Stomach (tissue), 9 donors: Measurements from ENCODE around the gene CRTC3. TPM values are rescaled to one million over a fixed set of nuclear protein-coding genes. Genes with fewer than 3 reads are reported as not detected.
"Not testable (repeated sequence)": the region's sequence is repeated elsewhere in the genome, so short reads cannot be mapped to it uniquely, and the experiment has no call there.

Experiments
- DNase-seq, 2 donors: peaks; one replicate each; pipeline versions ENCODE4 v3.0.0 to v3.0.0-alpha.2; 2013 to 2019
- H3K27ac ChIP-seq, 5 donors: fragments of 200-600 bp in 4 of 5; sonication (generic) in 4 of 5; one replicate each; pipeline ENCODE4 v1.5.1; 2013 to 2019; ENCODE audit warnings: mild to moderate bottlenecking in 1 of 5, moderate library complexity in 1 of 5
- H3K27me3 ChIP-seq, 3 donors: fragments of 200-600 bp; sonication (generic); one replicate each; pipeline ENCODE4 v1.5.1; 2017 to 2019; ENCODE audit warnings: mixed run types in 1 of 3
- H3K36me3 ChIP-seq, 4 donors: fragments of 200-600 bp; sonication (generic); 1 replicate in 3 of 4; 2 replicates in 1 of 4; pipeline ENCODE4 v1.5.1; 2016 to 2019
- H3K4me1 ChIP-seq, 4 donors: fragments of 200-600 bp; sonication (generic); one replicate each; pipeline ENCODE4 v1.5.1; 2016 to 2019
- H3K4me3 ChIP-seq, 4 donors: fragments of 200-600 bp; sonication (generic) in 3 of 4; one replicate each; pipeline ENCODE4 v1.5.1; 2016 to 2019; ENCODE audit warnings: mild to moderate bottlenecking in 1 of 4
- H3K9me3 ChIP-seq, 4 donors: fragments of 200-600 bp; sonication (generic); one replicate each; pipeline ENCODE4 v1.5.1; 2016 to 2019
- EP300 ChIP-seq: sonication (generic); formaldehyde crosslinking; IDR thresholded peaks from one replicate; pipeline ENCODE4 v1.6.1; 2017; ENCODE audit warnings: antibody characterized with exemption
- POLR2A ChIP-seq, 4 donors: fragments of 450-650 bp; IDR thresholded peaks; one replicate each; pipeline ENCODE4 v1.6.1; 2016; ENCODE audit warnings: antibody characterized with exemption in 4 of 4, control low read depth in 2 of 4, mild to moderate bottlenecking in 1 of 4, moderate library complexity in 1 of 4
- POLR2AphosphoS5 ChIP-seq, 3 donors: sonication (generic); formaldehyde crosslinking; IDR thresholded peaks; one replicate each; pipeline ENCODE4 v1.6.1; 2016; ENCODE audit warnings: antibody characterized with exemption in 3 of 3
- WGBS, 5 donors: extraction: QIAGEN DNeasy Blood & Tissue Kit in 3 of 5; methylation state at CpG; one replicate each; pipeline versions ENCODE4 v1.1.5 to v1.1.7; 2013 to 2018; 5-methylcytosine and 5-hydroxymethylcytosine counted together
- intact Hi-C: fragments of 100-400 bp; cut with DNase I; formaldehyde crosslinking; loops from one replicate; pipeline ENCODE4 v1.15.1; 2023; ENCODE audit warnings: low total_unique reads
- polyA plus RNA-seq, 3 donors: library from polyadenylated mRNA; stranded (reverse); fragments of 200-250 nt; gene quantifications; one replicate each; pipeline ENCODE4 v1.2.3, GENCODE V29; 2013
- total RNA-seq, 5 donors: library from RNA; depleted of rRNA; stranded (reverse); fragments of >200 nt; gene quantifications; one replicate each; pipeline versions ENCODE4 v1.1.0 to v1.2.3, GENCODE V29; 2014 to 2016
- TF ChIP-seq, protein P1 (sequence below), 7 experiments: fragments of 450-650 bp in 4 of 7; fragments of 200-600 bp in 3 of 7; sonication (generic) in 3 of 7; IDR thresholded peaks; one replicate each; pipeline ENCODE4 v1.5.1; 2016 to 2019; ENCODE audit warnings: antibody characterized with exemption in 7 of 7, control low read depth in 2 of 7, mild to moderate bottlenecking in 1 of 7
- donor health status: healthy with polysubstance abuse.
- donor health status: Bipolar disorder and iron deficiency.
- donor health status: healthy.

The CRTC3 gene
- total and polyA plus RNA-seq, 8 donors = 8.2 to 47.7 (median 14.5) TPM

DNA sequence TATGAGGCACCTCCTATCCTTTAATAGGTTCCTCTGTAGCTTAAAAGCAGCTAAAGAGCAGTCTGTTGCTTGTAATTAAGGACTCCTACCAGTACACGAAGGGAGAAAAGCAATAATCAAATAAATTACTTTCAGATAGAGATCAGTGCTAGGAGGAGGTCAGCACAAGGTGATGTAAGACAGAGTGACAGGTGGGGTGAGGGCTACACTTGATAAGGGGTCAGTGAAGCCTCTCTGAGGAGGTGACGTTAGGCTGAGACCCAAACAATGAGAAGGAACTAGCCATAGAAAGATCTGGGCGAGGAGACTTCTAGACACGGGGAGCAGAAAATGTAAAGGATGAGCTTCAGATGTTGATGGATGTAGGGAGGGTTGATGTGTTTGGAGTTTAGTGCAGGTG, 129.8 kb downstream of the CRTC3 start:
- Histone ChIP-seq H3K27ac (no peak overlapping the region), H3K36me3 (no peaks in the 10 kb centered on the region), H3K9me3 (no peaks in the 10 kb centered on the region), H3K4me1 (peaks cover 10 to 39% (median 11%) of the 10 kb centered on the region in 4 donors), H3K27me3 (peaks cover 0 to 16% (median 0%) of the 10 kb centered on the region in 3 donors), H3K4me3 (no peak overlapping the region)
- 65 to 76% (median 69%) methylated on average over 4 of the region's 4 CpGs for WGBS, 5 donors
- TF ChIP-seq POLR2A (IDR thresholded peaks at IDR 0.05) (no peak), POLR2AphosphoS5 (IDR thresholded peaks at IDR 0.05) (no peak), EP300 (no peak)
- TF ChIP-seq, protein P1, sequence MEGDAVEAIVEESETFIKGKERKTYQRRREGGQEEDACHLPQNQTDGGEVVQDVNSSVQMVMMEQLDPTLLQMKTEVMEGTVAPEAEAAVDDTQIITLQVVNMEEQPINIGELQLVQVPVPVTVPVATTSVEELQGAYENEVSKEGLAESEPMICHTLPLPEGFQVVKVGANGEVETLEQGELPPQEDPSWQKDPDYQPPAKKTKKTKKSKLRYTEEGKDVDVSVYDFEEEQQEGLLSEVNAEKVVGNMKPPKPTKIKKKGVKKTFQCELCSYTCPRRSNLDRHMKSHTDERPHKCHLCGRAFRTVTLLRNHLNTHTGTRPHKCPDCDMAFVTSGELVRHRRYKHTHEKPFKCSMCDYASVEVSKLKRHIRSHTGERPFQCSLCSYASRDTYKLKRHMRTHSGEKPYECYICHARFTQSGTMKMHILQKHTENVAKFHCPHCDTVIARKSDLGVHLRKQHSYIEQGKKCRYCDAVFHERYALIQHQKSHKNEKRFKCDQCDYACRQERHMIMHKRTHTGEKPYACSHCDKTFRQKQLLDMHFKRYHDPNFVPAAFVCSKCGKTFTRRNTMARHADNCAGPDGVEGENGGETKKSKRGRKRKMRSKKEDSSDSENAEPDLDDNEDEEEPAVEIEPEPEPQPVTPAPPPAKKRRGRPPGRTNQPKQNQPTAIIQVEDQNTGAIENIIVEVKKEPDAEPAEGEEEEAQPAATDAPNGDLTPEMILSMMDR (IDR thresholded peaks at IDR 0.05) = no peak
- DNase-seq = no peak
- intact Hi-C loops = no loop called here

DNA sequence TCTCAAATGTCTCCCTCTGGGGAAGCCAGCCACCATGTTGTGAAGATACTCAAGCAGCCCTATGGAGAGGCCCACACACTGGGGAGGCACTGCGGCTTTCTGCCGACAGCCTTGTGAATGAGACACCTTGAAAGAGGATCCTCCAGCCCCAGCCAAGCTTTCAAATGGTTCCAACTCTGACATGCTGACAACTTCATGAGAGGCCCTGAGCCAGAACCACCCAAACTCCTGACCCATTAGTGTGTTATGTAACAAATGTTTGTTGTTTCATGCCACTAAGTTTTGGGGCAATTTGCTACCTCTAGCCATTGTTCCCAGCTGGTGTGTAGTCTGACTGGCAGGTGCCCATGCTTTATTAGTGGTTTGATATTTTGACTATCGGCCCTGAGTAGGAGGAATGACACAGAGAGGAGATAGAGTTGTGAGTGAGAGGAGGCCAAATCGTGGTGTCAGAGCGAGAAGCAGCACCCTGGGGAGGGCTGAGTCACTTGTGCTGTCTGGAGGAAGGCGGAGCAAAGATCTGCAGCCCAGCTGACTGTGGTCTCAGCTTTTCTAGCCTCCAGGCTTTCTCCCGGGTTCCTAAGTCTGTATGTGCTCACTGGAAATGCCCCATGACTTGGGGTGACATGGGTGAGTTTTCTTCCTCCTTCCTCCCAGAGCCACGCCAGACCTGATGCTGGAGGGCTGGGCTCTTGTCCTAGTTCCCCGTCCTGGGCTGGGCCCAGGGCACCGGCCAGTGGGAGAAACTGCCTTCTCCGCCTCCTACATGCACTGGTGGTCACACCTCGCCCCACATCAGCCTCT, 130.7 kb downstream of the CRTC3 start:
- intact Hi-C loops = no loop called here
- peak overlapping the region in 4 of 5 donors; percentile 57 to 75 (median 68) for H3K27ac ChIP-seq
- DNase-seq = peak; percentile 43 to 62
- WGBS, 5 donors = 49 to 56% (median 52%) methylated on average over 12 of the region's 12 CpGs
- no peak for TF ChIP-seq POLR2A (IDR thresholded peaks at IDR 0.05)
- TF ChIP-seq POLR2AphosphoS5 (IDR thresholded peaks at IDR 0.05) = no peak
- TF ChIP-seq, protein P1 (IDR thresholded peaks at IDR 0.05) = no peak
- TF ChIP-seq EP300 = no peak
- peaks cover 10 to 38% (median 17%) of the 10 kb centered on the region in 4 donors for H3K4me1 ChIP-seq
- H3K9me3 ChIP-seq = no peaks in the 10 kb centered on the region
- H3K4me3 ChIP-seq = no peak overlapping the region
- H3K36me3 ChIP-seq = no peaks in the 10 kb centered on the region
- peaks cover 0 to 14% (median 0%) of the 10 kb centered on the region in 3 donors for H3K27me3 ChIP-seq

DNA sequence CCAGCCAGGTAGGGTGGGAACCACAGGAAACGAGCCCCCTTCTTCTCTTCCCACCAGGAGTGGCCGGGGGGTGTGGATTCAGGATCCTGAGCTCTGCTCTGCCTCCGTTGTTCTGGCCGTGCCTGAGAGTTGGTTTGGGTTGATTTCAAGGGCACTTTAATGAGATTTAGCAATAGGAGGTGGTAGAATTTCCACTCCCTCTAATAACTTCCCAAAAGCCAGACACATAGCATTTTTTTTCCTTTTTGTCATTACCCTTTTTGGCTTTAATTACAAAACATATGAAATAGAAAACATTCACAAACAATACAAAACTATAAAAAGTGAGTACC, 131.2 kb downstream of the CRTC3 start:
- peaks cover 0 to 14% (median 0%) of the 10 kb centered on the region in 3 donors for H3K27me3 ChIP-seq
- H3K4me1 ChIP-seq = peaks cover 14 to 42% (median 19%) of the 10 kb centered on the region in 4 donors
- H3K4me3 ChIP-seq, DNase-seq, H3K36me3 ChIP-seq, H3K9me3 ChIP-seq, intact Hi-C loops: not testable (repeated sequence)
- WGBS, 5 donors = 28 to 74% (median 58%) methylated on average over 4 of the region's 4 CpGs
- H3K27ac ChIP-seq = peak overlapping the region in 4 of 5 donors; percentile 57 to 75 (median 68)

DNA sequence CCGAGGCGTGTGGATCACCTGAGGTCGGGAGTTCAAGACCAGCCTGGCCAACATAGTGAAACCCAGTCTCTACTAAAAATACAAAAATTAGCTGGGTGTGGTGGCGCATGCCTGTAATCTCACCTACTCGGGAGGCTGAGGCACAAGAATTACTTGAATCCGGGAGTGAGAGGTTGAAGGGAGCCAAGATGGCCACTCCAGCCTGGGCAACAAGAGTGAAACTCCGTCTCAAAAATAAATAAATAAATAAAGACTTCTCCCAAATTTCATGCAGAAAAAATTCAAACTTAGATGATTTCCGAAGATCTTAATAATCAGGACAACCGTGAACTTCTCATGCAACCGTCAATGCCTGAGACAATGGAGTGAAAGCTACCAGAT, 134.3 kb downstream of the CRTC3 start:
- intact Hi-C loops, H3K27ac ChIP-seq, H3K4me3 ChIP-seq, H3K9me3 ChIP-seq, H3K27me3 ChIP-seq, H3K36me3 ChIP-seq, DNase-seq: not testable (repeated sequence)
- 91 to 96% (median 96%) methylated on average over 10 of the region's 10 CpGs for WGBS, 5 donors
- peaks cover 14 to 43% (median 20%) of the 10 kb centered on the region in 4 donors for H3K4me1 ChIP-seq

DNA sequence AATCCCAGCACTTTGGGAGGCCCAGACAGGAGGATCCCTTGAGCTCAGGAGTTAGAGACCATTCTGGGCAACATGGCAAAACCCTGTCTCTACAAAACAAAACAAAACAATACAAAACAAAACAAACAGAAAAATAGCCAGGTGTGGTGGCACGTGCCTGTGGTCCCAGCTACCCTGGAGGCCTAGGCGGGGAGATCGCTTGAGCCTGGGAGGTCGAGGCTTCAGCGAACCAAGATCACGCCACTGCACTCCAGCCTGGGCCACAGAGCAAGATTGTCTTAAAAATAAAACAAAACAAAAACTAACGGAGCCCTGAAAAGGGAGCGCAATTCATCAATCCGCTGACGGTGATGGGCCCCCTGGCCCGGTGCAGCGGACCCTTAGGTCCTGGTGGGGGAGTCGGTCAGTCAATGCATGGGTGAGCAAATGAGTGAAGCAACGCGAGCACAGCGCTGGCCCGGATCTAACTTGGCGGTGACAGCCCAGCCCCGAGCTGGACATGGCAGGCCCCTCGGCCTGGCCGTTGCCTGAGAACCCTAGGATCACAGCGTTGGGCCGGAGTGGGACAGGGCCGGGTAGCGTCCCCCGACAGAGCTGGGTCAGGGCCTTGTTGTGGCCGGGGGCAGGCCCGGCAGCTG, 135.0 kb downstream of the CRTC3 start:
- Histone ChIP-seq H3K9me3 (no peaks in the 10 kb centered on the region), H3K27me3 (peaks cover 0 to 6% (median 0%) of the 10 kb centered on the region in 3 donors), H3K4me3 (peak overlapping the region; percentile 59 to 80 (median 79)), H3K27ac (peak overlapping the region; percentile 67 to 92 (median 86)), H3K36me3 (no peaks in the 10 kb centered on the region), H3K4me1 (peaks cover 14 to 42% (median 20%) of the 10 kb centered on the region in 4 donors)
- WGBS, 5 donors = 31 to 48% (median 35%) methylated on average over 18 to 28 of the region's 28 CpGs
- intact Hi-C loops = no loop called here
- TF ChIP-seq EP300 (no peak), POLR2A (IDR thresholded peaks at IDR 0.05) (no peak), POLR2AphosphoS5 (IDR thresholded peaks at IDR 0.05) (no peak)
- TF ChIP-seq, protein P1 (IDR thresholded peaks at IDR 0.05) = no peak
- DNase-seq = peak in 1 of 2 donors; percentile 71
